ENCODE results near the gene UCP1.

The UCP1 gene

GRCh38 chr4:140604544-140604943 is 35.8 kb upstream of the UCP1 start (continued):
- TF ChIP-seq TRIM28 (IDR thresholded peaks at IDR 0.05; ENCODE audit: borderline replicate concordance, low read length) (no peak), ZNF426 (tag by site-specific recombination; IDR thresholded peaks at IDR 0.05) (no peak), SP2 (tag by site-specific recombination; IDR thresholded peaks at IDR 0.05) (no peak), ZNF837 (tag by site-specific recombination; IDR thresholded peaks at IDR 0.05) (no peak), ZNF266 (tag by site-specific recombination; IDR thresholded peaks at IDR 0.05; ENCODE audit: low read depth) (no peak), ZBTB21 (tag by site-specific recombination; IDR thresholded peaks at IDR 0.05) (no peak), ZNF677 (tag by site-specific recombination; IDR thresholded peaks at IDR 0.05) (no peak)

GRCh38 chr4:140603286-140603685 is 34.5 kb upstream of the UCP1 start:
- Histone ChIP-seq H3K4me3 (ENCODE audit: low read depth, low read length) (no peak overlapping the region), H3K27ac (ENCODE audit: extremely low read depth, low read depth, low read length) (no peak overlapping the region), H3K4me1 (ENCODE audit: control insufficient read depth, insufficient read depth, low read length) (no peaks in the 10 kb centered on the region), H3K36me3 (ENCODE audit: control insufficient read depth in 2 of 2, insufficient read depth in 1 of 2, low read length in 2 of 2) (no peaks in the 10 kb centered on the region), H3K9me3 (ENCODE audit: control insufficient read depth, insufficient read depth, low read depth, low read length) (no peaks in the 10 kb centered on the region)
- POLR2A ChIA-PET, result interaction anchor here (0.9 kb wide), 1 partner anchor 230 kb away, joined by 3 read pairs; the partner anchor contains the start of gene SCOC
- TF ChIP-seq, protein P1, sequence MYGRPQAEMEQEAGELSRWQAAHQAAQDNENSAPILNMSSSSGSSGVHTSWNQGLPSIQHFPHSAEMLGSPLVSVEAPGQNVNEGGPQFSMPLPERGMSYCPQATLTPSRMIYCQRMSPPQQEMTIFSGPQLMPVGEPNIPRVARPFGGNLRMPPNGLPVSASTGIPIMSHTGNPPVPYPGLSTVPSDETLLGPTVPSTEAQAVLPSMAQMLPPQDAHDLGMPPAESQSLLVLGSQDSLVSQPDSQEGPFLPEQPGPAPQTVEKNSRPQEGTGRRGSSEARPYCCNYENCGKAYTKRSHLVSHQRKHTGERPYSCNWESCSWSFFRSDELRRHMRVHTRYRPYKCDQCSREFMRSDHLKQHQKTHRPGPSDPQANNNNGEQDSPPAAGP (tag by site-specific recombination; IDR thresholded peaks at IDR 0.05), result no peak
- 0 out of 2 replicates have a peak, but pooled peaks have one; percentile 18 for TF ChIP-seq ZIC2 (tag by site-specific recombination; IDR thresholded peaks at IDR 0.05)
- CTCF ChIA-PET, result interaction anchor here (2.2 kb wide), 1 partner anchor 243 kb away, joined by 9 read pairs; no protein-coding TSS in a partner anchor

DNA sequence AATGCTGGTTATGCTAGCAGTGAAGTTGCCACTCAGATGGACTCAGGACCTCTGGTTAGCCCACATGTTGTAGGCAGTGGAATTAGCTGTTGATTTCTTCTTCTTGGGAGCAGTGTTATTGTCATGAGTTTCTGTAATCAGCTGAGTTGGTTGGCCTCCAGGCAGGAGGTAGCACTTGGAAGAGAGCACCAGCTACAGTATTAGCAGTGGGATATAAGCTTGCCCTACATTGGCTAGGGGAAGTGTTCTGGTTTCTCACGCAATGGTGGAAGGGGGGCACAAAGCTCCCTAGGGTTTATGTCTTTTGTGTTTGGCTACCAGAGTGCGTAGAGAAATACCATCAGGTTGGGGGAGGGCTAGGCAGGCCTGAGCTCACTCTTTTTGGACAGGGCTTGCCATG is 34.0 kb upstream of the UCP1 start:
- Histone ChIP-seq H3K27ac (ENCODE audit: extremely low read depth, low read depth, low read length) (no peak overlapping the region), H3K9me3 (ENCODE audit: control insufficient read depth, insufficient read depth, low read depth, low read length) (no peaks in the 10 kb centered on the region), H3K4me3 (ENCODE audit: low read depth, low read length) (no peak overlapping the region), H3K36me3 (ENCODE audit: control insufficient read depth in 2 of 2, insufficient read depth in 1 of 2, low read length in 2 of 2) (no peaks in the 10 kb centered on the region), H3K4me1 (ENCODE audit: control insufficient read depth, insufficient read depth, low read length) (no peaks in the 10 kb centered on the region)
- CTCF ChIA-PET, result interaction anchor here (2.2 kb wide), 1 partner anchor 243 kb away, joined by 9 read pairs; no protein-coding TSS in a partner anchor
- POLR2A ChIA-PET, result interaction anchor here (0.9 kb wide), 1 partner anchor 229 kb away, joined by 3 read pairs; the partner anchor contains the start of gene SCOC
- no peak for TF ChIP-seq GLI4 (tag by site-specific recombination; IDR thresholded peaks at IDR 0.05)

DNA sequence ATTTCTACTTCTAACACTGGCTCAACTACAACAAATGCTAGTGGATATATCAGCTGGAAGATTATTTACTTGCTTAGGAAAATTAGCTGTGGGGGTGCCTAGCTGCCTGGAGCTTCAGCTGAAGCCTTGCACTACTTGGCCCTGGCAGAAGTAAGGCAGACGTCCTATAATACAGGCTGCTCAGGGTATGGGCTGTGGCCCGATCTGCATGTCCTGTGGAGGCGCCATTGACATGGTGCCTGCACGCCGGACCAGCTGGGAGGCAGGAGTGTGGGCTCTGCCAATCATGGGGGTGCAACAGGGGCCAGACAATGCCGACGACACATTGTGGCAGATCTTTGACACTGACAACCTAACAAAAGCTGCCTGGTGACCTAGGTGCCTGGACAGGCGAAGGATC is 31.6 kb upstream of the UCP1 start:
- H3K36me3 ChIP-seq (ENCODE audit: control insufficient read depth in 2 of 2, insufficient read depth in 1 of 2, low read length in 2 of 2), result no peaks in the 10 kb centered on the region
- ChIA-PET CTCF (interaction anchor here (1.0 kb wide), 1 partner anchor 63 kb away, joined by 3 read pairs; no protein-coding TSS in a partner anchor), POLR2A (no interaction called here)
- H3K27ac ChIP-seq (ENCODE audit: extremely low read depth, low read depth, low read length), result no peak overlapping the region
- H3K4me3 ChIP-seq (ENCODE audit: low read depth, low read length), result no peak overlapping the region
- TF ChIP-seq ZFP69B (tag by site-specific recombination; IDR thresholded peaks at IDR 0.05) (no peak), ZNF645 (tag by site-specific recombination; IDR thresholded peaks at IDR 0.05) (no peak), ZNF521 (tag by site-specific recombination; IDR thresholded peaks at IDR 0.05) (no peak), ZBTB44 (tag by site-specific recombination; IDR thresholded peaks at IDR 0.05) (no peak), ZNF513 (tag by site-specific recombination; IDR thresholded peaks at IDR 0.05) (no peak), SP7 (tag by site-specific recombination; IDR thresholded peaks at IDR 0.05) (no peak), ZNF169 (tag by site-specific recombination; IDR thresholded peaks at IDR 0.05) (no peak), ZNF19 (tag by site-specific recombination; IDR thresholded peaks at IDR 0.05; ENCODE audit: low read depth) (no peak), ZNF114 (tag by site-specific recombination; IDR thresholded peaks at IDR 0.05) (no peak), EGR2 (tag by site-specific recombination; IDR thresholded peaks at IDR 0.05; ENCODE audit: low read depth) (no peak)
- H3K9me3 ChIP-seq (ENCODE audit: control insufficient read depth, insufficient read depth, low read depth, low read length), result no peaks in the 10 kb centered on the region
- no peaks in the 10 kb centered on the region for H3K4me1 ChIP-seq (ENCODE audit: control insufficient read depth, insufficient read depth, low read length)
